ENCODE results near the gene PNPLA6. TPM values are rescaled to one million over a fixed set of nuclear protein-coding genes. Genes with fewer than 3 reads are reported as not detected.

Gene PNPLA6
- total RNA-seq, 2 donors from 2014 or later, result 74.6 to 75.2 TPM

GRCh38 chr19:7597689-7598088 lies 62.2 kb downstream of the PNPLA6 start:
- Histone ChIP-seq H3K4me1 (replicated peaks) (no peaks in the 10 kb centered on the region), H3K9me3 (no peaks in the 10 kb centered on the region), H3K27me3 (replicated peaks; ENCODE audit: insufficient read depth) (no peaks in the 10 kb centered on the region), H3K27ac (peak overlapping the region in 1 of 2 donors; percentile 78), H3K36me3 (no peaks in the 10 kb centered on the region), H3K4me3 (peak overlapping the region in 1 of 2 donors; percentile 64)
- intact Hi-C loops (cut with DNase I), result no loop called here
- no peak for DNase-seq (ENCODE audit: low spot score)
- 69% methylated on average over 9 of the region's 9 CpGs for WGBS
- TF ChIP-seq POLR2A (IDR thresholded peaks at IDR 0.05) (no peak), CTCF (IDR thresholded peaks at IDR 0.05) (no peak), POLR2AphosphoS5 (IDR thresholded peaks at IDR 0.05) (no peak)

- H3K4me1 ChIP-seq (replicated peaks), result no peaks in the 10 kb centered on the region
- H3K27me3 ChIP-seq (replicated peaks; ENCODE audit: insufficient read depth), result no peaks in the 10 kb centered on the region
- no peak for DNase-seq (ENCODE audit: low spot score)
- H3K36me3 ChIP-seq, result no peaks in the 10 kb centered on the region
- intact Hi-C loops (cut with DNase I), result no loop called here
- H3K27ac ChIP-seq, result no peak overlapping the region
- no peak for TF ChIP-seq POLR2AphosphoS5 (IDR thresholded peaks at IDR 0.05)
- no peak for TF ChIP-seq POLR2A (IDR thresholded peaks at IDR 0.05)
- TF ChIP-seq CTCF (IDR thresholded peaks at IDR 0.05), result no peak
- H3K4me3 ChIP-seq, result no peak overlapping the region
- no peaks in the 10 kb centered on the region for H3K9me3 ChIP-seq
- 73% methylated on average over 6 of the region's 6 CpGs for WGBS
These were observed 62.7 kb downstream of the PNPLA6 start for GRCh38 chr19:7598180-7598579.

DNA sequence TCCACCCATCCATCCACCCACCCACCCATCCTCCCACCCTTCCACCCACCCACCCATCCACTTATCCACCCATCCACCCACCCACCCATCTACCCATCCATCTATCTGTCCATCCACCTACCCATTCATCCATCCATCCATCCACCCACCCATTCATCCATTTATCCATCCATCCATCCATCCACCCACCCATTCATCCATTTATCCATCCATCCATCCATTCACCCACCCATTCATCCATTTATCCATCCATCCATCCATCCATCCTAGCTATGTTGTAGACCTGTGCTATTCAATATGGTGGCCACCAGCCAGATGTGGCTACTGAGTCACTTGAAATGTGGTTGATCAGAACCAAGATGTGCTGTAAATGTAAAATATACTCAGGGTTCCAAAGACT lies 65.2 kb downstream of the PNPLA6 start:
- Histone ChIP-seq H3K27me3 (replicated peaks; ENCODE audit: insufficient read depth) (no peaks in the 10 kb centered on the region), H3K4me3 (no peak overlapping the region), H3K4me1 (replicated peaks) (no peaks in the 10 kb centered on the region), H3K36me3 (no peaks in the 10 kb centered on the region), H3K9me3 (no peaks in the 10 kb centered on the region), H3K27ac (no peak overlapping the region)
- no peak for DNase-seq (ENCODE audit: low spot score)
- intact Hi-C loops (cut with DNase I), result no loop called here
- no peak for TF ChIP-seq POLR2A (IDR thresholded peaks at IDR 0.05)
- no peak for TF ChIP-seq POLR2AphosphoS5 (IDR thresholded peaks at IDR 0.05)
- no peak for TF ChIP-seq CTCF (IDR thresholded peaks at IDR 0.05)

DNA sequence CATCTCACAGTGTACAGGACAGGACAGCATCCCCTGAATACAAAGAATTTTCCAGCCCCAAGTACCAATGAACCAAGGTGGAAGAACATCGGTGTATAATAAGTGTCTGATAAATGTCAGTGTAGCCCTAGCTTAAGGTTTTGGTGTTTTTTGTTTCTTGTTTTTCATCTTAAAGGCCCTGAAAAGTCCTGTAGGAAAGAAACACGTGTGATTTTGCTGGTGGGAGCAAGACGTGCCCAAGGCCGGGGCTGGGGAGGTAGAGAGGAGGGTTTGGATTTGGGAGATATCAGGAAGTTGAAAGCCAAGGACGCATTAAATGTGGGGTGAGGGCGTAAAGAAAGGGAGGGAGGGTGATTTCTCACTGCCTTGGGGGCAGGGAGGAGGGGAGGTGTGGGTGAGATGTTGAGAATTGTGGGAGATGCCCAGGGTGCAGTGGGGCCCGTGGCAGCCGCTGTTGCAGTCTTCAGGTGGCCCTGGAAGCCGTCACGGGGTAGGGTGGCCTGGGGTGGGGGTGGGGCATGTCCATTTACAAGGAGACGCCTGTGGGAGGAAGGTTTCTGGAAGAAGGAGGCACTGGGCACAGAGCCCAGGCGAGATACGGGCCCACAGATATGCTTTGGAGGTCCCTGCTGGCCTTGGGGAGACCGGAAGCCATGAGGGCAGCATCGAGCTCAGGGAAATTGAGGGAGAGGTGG lies 66.9 kb downstream of the PNPLA6 start:
- Histone ChIP-seq H3K4me1 (replicated peaks) (no peaks in the 10 kb centered on the region), H3K27ac (no peak overlapping the region), H3K27me3 (replicated peaks; ENCODE audit: insufficient read depth) (no peaks in the 10 kb centered on the region), H3K9me3 (no peaks in the 10 kb centered on the region), H3K36me3 (no peaks in the 10 kb centered on the region), H3K4me3 (no peak overlapping the region)
- intact Hi-C loops (cut with DNase I), result no loop called here
- DNase-seq (ENCODE audit: low spot score), result no peak
- TF ChIP-seq POLR2A (IDR thresholded peaks at IDR 0.05) (no peak), POLR2AphosphoS5 (IDR thresholded peaks at IDR 0.05) (no peak), CTCF (IDR thresholded peaks at IDR 0.05) (no peak)
- 51% methylated on average over 14 of the region's 15 CpGs for WGBS

- Histone ChIP-seq H3K4me3 (no peak overlapping the region), H3K4me1 (replicated peaks) (no peaks in the 10 kb centered on the region), H3K27ac (no peak overlapping the region), H3K9me3 (no peaks in the 10 kb centered on the region), H3K27me3 (replicated peaks; ENCODE audit: insufficient read depth) (no peaks in the 10 kb centered on the region), H3K36me3 (no peaks in the 10 kb centered on the region)
- TF ChIP-seq POLR2A (IDR thresholded peaks at IDR 0.05) (no peak), POLR2AphosphoS5 (IDR thresholded peaks at IDR 0.05) (no peak), CTCF (IDR thresholded peaks at IDR 0.05) (no peak)
- intact Hi-C loops (cut with DNase I), result no loop called here
- 60% methylated on average over 11 of the region's 11 CpGs for WGBS
- DNase-seq (ENCODE audit: low spot score), result no peak
These were observed 67.5 kb downstream of the PNPLA6 start for GRCh38 chr19:7602935-7603497.
